NCI-H510A treated with DMSO at 0.1 percent for 48 hours (cell line): ENCODE data around the gene HYAL4.
A peak's percentile ranks its signal among the peaks of the same experiment; 100 is the strongest.
"Not testable (repeated sequence)": the region's sequence is repeated elsewhere in the genome, so short reads cannot be mapped to it uniquely, and the experiment has no call there.

Experiments used
- DNase-seq: peaks from one replicate; lab custom pipeline; 2025; lab: John Stamatoyannopoulos, UW

Gene HYAL4, protein sequence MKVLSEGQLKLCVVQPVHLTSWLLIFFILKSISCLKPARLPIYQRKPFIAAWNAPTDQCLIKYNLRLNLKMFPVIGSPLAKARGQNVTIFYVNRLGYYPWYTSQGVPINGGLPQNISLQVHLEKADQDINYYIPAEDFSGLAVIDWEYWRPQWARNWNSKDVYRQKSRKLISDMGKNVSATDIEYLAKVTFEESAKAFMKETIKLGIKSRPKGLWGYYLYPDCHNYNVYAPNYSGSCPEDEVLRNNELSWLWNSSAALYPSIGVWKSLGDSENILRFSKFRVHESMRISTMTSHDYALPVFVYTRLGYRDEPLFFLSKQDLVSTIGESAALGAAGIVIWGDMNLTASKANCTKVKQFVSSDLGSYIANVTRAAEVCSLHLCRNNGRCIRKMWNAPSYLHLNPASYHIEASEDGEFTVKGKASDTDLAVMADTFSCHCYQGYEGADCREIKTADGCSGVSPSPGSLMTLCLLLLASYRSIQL

DNA sequence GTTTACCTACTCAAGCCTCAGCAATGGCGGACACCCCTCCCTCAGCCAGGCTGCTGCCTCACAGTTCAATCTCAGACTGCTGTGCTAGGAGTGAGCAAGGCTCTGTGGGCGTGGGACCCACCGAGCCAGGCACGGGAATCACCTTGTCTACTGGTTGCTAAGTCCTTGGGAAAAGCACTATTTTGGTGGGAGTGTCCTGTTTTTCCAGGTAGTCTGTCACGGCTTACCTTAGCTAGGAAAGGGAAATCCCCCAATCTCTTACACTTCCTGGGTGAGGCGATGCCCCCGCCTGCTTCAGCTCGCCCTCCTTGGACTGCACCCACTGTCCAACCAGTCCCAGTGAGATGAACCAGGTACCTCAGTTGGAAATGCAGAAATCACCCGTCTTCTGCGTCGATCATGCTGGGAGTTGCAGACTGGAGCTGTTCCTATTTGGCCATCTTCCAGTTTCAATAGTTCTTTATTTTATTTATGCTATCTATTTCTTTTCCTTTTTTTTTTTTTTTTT is at the start of gene HYAL4:
HYAL4 (plus strand) TSS at position 458 of the 508 bp plus-strand sequence. CDS start 23,105 bp downstream, outside the sequence.
- no peak for DNase-seq

DNA sequence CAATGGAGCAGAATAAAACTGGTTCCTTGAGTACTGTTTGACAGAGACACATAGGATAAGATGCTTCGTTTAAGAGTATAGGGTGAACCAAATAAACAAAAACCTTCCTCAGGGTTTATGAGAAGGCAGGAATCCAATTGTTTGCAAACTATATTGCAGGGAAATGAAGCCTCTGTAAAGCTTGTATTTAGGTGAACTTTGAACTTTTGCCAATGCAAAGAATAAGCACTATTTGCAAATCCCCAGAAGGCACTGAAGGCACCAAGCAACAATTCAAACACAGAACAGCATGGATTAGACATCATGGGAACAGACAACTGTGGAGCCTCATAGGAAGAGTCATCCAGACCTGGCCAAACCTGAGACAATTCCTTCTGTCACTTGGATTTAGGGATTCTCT is 49.1 kb upstream of the HYAL4 start:
- DNase-seq: no peak

DNA sequence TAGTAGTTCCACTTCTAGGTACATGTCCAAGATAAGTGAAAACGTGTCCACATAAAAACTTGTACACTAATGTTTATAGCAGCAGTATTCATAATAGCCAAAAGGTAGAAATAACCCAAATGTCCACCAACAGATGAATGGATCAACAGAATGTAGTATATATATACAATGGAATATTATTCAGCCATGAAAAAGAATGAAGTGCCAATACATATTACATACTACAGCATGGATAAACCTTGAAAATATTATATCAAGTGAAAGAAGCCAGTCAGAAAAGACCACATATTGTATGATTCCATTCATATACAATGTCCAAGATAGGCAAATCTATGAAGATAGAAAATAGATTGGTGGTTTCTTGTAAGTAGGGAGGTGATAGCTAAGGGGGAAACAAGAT is 48.4 kb upstream of the HYAL4 start:
- no peak for DNase-seq

DNA sequence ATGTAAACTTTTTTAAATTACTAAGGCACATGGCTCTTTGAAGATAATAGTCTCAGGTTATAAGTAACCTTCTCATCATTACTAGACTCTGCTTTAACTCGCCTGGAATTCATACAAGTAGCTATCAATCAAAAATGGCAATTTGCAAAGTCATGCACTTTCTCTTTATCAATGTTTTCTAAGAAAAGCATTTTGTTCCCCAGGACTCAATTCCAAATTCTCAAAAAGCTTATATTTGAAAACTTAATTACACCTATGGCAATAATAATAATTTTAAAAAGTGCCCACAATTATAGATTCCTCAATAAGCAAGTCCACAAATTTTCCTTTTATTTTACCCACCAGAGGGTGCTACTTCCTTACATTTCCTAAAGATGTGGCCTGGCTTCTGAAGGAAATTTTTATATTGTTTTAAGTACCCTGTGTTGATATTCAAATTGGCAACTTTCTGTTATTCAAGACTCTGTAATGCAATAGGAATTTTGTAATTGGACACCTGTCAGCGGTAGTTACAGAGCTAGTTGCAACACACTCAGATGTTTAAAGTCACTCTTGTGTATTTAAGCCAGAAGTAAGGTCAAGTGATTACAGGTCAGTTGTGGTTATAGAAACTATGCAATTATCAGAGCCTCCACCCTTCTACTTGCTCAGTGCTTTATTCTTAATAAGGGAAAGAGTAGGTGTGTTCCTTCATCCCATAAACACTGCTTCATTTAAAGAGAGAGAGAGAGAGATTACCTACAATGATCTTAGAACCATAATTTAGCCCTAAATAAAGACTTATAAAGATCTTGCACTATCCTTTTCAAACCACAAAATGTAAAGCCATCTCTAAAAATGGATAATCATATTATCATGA is 47.1 kb upstream of the HYAL4 start:
- DNase-seq: peak; percentile 70

DNA sequence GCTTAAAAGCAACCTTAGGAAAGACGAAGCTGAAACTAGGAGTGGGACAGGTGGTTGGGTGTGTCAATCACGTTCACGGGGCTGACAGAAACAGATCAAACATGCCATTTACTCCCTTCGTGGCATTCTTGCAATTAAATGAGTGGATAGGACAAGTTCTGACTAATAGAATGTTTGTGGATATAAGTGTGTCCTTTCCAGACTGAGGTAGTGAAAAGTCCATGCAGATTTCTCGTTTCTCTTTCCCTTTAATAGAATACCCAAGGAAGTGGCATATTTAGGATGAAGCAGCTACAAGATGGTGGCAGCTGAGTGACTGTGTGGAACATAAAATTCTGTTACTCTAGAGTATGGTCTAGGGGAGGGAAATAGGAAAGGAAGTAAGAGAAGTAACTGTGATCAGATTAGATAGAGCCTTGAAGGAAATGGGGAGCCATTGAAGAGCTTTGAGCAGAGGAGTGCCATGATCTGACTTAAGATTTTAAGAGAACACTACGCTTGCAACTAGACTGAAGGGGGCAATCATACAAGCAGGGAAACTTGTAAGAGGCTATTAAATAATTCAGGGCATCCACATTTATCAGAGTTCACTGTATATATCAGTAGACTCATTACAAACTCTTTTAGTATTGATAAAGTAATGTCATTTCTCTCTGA is 46.3 kb upstream of the HYAL4 start:
- DNase-seq: no peak

DNA sequence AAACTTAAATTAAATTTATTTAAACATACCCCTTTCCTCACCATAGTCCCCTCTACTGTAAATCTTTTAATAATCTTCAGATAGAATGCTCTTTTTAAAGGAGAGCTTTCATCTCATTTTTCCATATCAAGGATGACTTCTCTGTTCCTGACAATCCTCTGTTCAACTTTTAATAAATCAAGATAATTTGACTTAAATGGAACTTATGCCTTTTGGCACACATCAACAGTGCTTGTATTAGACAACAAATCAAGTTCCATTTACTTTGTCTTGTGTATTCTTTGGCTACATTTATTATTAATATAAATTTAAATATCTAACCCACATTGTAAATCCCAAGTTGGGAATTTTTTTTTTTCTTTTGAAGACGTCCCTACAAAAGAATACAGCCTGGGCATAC is 42.7 kb upstream of the HYAL4 start:
- DNase-seq: no peak

DNA sequence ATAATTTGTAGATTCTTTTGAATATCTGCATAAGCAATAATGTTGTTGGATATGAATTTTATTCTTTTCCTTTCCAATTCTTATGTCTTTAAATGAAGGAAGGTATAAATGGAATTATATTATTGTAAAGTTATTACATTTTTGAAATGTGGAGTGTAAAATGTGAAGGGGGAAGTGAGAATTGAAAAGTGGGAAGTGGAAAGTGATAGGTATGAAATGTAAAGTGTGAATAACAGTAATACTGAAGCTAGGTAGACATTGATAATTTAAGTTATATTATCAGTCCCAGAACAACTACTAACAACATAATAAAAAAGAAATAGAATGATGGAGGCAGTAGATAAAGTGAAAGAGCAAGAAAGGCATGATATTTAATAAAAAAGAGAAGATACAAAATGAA is 39.7 kb upstream of the HYAL4 start:
- DNase-seq: no peak

DNA sequence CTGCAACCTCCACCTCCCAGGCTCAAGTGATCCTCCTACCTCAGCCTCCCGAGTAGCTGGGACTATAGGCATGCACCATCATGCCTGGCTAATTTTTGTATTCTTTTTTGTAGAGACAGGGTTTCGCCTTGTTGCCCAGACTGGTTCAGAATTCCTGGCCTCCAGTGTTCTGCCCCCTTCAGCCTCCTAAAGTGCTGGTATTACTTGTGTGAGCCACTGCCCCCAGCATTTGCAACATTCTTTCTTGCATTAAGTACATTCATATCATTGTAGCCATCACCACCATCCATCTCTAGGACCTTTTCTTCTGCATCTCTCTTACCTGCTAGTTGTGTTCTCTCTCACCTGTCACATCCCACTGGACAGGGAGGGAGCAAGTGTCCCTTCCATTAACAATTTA is 35.5 kb upstream of the HYAL4 start:
- DNase-seq: no peak

DNA sequence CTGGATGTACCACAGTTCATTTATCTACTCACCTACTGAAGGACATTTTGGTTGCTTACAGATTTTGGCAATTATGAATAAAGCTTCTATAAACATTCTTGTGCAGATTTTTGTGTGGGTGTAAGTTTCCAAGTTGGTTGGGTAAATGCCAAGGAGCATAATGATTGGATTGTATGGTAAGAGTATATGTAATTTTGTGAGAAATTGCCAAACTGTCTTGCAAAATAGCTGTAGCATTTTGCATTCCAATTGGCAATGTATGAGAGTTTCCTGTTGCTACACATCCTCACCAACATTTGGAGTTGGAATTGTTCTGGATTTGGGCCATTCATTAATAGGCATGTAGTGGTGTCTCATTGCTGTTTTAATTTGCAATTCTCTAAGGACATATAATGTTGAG is 33.9 kb upstream of the HYAL4 start:
- no peak for DNase-seq

DNA sequence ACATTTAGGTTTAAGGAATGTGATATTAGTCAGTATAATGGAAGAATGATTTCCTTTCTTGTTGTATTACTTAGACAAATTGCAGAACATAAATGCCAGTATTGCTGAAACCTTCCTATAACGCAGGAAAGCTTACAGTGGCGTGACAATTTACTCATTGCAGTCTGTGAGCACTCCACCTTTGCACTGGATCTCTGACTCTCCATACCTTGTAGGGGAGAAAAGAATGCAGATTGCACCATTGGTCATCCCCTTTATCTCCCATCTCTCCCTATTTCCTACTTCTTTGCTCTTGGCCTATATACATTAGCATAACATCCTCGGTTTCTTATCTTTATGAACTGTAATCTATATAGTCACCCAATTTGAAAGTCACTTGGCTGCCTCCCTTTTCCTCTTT is 28.1 kb upstream of the HYAL4 start:
- no peak for DNase-seq

DNA sequence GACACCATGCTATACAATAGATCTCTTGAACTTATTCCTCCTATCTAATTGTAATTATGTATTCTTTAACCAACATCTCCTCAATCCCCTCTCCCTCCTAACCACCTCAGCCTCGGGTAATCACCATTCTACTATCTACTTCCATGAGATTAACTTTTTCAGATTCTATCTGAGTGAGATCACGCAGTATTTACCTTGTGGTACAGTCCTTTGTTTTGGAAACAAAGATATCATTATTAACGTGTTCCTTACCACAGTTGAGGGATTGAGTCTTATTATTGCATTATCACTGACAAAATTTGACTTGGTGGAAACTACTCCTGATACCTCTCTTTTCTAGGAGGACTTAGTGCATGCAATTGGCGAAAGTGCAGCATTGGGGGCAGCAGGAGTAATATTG is 26.0 kb upstream of the HYAL4 start:
- DNase-seq: no peak

DNA sequence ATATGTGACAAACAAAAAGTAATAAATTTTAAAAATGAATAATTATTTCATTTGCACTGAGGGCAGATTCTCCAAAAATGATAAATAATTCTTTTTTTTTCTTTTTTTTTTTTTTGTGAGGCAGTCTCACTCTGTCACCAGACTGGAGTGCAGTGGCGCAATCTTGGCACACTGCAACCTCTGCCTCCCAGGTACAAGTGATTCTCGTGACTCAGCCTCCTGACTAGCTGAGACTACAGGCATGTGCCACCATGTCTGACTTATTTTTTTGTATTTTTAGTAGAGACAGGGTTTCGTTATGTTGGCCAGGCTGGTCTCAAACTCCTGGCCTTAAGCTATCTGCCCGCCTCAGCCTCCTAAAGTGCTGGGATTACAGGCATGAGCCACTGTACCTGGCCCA is 25.2 kb upstream of the HYAL4 start:
- not testable (repeated sequence) for DNase-seq

DNA sequence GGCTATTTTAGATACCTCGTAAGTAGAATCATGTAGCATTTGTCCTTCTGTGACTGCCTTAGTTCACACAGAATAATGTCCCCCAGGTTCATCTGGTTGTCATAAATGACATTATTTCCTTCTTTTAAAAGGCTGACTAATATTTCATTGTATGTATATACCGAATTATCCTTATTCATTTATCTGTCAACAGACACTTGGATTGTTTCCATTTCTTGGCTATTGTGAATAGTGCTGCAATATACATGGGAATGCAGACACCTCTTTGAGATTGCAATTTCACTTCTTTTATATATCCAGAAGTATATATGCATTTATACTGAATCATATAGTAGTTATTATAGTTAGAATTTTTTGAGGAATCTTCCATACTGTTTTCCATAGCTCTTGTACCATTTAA is 24.1 kb upstream of the HYAL4 start:
- DNase-seq: no peak

DNA sequence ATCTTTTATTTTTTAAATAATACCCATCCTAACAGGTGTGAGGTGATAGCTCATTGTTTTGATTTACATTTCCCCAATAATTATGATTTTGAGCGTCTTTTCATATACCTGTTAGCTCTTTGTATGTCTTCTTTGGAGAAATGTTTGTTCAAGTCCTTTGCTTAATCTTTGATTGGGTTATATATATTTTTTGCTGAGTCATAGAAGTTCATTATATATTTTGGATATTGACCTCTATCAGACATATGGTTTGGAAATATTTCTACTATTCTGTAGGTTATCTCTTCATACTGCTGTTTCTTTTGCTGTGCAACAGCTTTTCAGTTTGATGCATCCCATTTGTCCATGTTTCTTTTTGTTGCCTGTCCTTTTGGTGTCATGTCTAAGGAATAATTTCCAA is 23.6 kb upstream of the HYAL4 start:
- no peak for DNase-seq

DNA sequence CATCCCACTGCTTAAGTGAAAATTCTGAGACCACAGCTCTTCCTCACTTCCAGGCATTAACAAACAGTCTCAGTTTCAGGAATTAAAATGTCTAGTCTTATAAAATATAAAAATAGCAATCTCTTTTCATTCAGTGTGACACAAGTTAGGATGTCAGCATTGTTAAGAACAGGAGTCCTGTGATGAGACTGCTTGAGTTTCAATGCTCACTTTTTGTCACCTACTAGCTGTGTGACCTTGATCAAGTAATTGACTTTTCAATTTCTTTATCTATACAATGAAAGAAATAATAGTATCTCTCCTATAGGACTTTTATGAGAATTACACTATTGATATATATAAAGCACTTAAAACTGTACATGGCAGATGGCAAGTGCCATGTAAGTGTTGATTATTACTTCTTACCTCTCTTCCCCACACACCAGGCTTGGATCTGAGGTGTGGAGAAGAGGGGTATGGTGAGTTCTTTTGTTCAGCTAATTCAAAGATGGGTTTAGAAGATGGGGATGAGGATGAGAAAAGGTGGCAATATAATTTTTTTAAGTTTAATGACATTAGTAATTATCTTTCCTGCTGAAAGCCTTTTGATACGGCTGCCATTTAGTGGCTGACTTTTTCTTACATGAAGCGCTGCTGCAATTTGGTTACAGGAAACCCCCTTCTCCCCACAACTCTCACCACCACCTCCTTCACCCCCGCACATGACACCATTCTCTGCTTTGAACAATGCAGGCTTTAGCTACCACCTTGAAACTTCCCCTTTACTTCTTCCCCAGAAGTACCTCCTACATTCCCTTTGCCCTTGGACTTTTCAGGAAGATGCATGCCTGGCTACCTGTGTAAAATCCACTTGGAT is 20.8 kb upstream of the HYAL4 start:
- no peak for DNase-seq

DNA sequence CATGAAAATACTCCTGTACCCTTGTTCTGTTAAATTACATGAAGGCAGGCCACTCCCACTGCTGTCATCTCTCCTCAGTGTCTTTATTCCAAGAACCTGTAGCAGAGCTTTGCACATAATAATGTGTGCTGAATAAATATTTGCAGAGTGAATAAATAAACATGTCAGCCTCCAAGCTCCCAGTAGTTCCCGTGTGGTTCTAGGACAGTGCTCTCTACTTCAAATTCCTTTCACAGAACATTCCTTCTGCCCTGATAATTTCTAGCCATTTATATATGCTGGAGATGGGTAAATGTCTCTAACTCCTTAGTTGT is 20.3 kb upstream of the HYAL4 start:
- DNase-seq: peak; percentile 35

DNA sequence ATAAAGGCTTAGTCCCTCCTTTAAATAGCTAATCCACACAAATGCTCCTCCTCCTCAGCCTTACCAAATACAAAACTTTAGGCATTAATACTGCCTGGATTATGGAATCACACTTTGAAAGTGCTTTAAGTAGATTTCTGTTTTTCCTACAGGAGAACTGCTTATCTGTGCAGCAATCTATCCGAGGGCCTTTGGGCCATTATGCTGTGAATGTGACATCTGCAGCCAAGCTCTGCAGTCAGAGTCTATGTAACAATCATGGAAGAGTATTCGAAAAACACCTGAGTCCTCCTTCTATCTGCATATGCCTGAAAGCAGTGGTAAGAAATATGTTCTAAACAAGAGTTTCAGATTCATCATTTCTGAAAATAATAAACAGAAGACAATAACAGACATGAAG is 16.2 kb upstream of the HYAL4 start:
- DNase-seq: no peak

DNA sequence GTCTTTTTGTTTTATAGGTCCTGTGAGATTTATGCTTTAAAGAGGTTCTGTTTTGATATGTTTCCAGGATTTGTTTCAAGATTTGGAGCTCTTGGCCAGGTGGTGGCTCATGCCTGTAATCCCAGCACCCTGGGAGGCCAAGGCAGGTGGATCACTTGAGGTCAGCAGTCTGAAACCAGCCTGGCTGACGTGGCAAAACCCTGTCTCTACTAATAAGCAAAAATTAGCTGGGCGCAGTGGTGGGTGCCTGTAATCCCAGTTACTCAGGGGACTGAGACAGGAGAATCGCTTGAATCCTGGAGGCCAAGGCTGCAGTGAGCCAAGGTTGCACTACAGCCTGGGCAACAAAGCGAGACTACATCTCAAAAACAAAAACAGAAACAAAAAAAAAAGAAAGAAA is 8.3 kb upstream of the HYAL4 start:
- DNase-seq: no peak

DNA sequence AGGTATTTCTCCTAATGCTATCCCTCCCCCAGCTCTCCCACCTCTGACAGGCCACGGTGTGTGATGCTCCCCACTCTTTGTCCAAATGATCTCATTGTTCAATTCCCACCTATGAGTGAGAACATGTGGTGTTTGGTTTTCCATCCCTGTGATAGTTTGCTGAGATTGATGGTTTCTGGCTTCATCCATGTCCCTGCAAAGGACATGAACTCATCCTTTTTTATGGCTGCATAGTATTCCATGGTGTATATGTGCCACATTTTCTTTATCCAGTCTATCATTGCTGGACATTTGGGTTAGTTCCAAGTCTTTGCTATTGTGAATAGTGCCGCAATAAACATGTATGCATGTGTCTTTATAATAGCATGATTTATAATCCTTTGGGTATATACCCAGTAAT is 5.9 kb upstream of the HYAL4 start:
- not testable (repeated sequence) for DNase-seq

DNA sequence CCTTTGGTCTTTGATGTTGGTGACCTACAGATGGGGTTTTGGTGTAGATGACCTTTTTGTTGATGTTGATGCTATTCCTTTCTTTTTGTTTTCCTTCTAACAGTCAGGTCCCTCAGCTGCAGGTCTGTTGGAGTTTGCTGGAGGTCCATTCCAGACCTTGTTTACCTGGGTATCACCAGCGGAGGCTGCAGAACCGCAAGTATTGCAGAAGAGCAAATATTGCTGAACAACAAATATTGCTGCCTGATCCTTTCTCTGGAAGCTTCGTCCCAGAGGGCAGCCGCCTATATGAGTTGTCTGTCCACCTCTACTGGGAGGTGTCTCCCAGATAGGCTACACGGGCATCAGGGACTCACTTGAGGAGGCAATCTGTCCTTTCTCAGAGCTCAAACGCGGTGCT is 827 bp upstream of the HYAL4 start:
- DNase-seq: not testable (repeated sequence)

DNA sequence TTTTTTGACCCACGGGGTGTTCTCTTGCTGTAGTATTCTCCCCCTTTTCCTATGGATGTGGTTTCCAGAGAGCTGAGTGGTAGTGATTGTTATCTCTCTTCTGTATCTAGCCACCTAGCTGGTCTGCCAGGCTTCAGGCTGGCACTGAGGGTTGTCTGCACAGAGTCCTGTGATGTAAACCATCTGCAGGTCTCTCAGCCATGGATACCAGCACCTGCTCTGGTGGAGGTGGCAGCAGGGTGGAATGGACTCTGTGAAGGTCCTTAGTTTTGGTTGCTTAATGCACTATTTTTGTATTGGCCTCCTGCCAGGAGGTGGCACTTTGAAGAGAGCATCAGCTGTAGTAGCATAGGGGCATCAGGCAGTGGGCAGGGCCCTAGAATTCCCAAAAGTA is 851 bp downstream of the HYAL4 start:
- no peak for DNase-seq
